Testis (tissue), 3 donors: ENCODE results near the gene ANTXR1. TPM values are rescaled to one million over a fixed set of nuclear protein-coding genes. Genes with fewer than 3 reads are reported as not detected.

Experiments
- DNase-seq: peaks from one replicate; pipeline ENCODE4 v3.0.0-alpha.2; 2019
- H3K27ac ChIP-seq, 2 donors: fragments of 200-600 bp; sonication (generic); one replicate each; pipeline ENCODE4 v1.5.1; 2019
- H3K27me3 ChIP-seq: fragments of 200-600 bp; sonication (generic); one replicate; pipeline ENCODE4 v1.5.1; 2019
- H3K36me3 ChIP-seq: fragments of 200-600 bp; sonication (generic); one replicate; pipeline ENCODE4 v1.5.1; 2017; ENCODE audit warnings: low read depth; ENCODE audit errors: missing control alignments
- H3K4me1 ChIP-seq: fragments of 200-600 bp; sonication (generic); one replicate; pipeline ENCODE4 v1.5.1; 2019
- H3K4me3 ChIP-seq, 2 donors: fragments of 200-600 bp; sonication (generic); one replicate each; pipeline ENCODE4 v1.5.1; 2017 to 2019
- H3K9me3 ChIP-seq: fragments of 200-600 bp; sonication (generic); one replicate; pipeline ENCODE4 v1.5.1; 2017
- POLR2A ChIP-seq: fragments of 450-650 bp; IDR thresholded peaks from one replicate; pipeline ENCODE4 v1.6.1; 2017; ENCODE audit warnings: antibody characterized with exemption, mild to moderate bottlenecking, moderate library complexity
- WGBS, 2 donors: methylation state at CpG; one replicate each; pipeline ENCODE4 v1.1.5; 2018; 5-methylcytosine and 5-hydroxymethylcytosine counted together
- intact Hi-C: fragments of 100-400 bp; cut with DNase I; formaldehyde crosslinking; loops from one replicate; pipeline ENCODE4 v1.15.1; 2023; ENCODE audit warnings: low total_unique reads
- polyA plus RNA-seq: library from polyadenylated mRNA; stranded (reverse); fragments of 350-450 nt; fragmentation: Illumina TruSeq; extraction: RNeasy Lipid Tissue Mini Kit (QIAGEN cat#74804); gene quantifications from one replicate; pipeline ENCODE4 v1.2.3, GENCODE V29; 2014; ENCODE audit warnings: low read depth, low replicate concordance; ENCODE audit not compliant: insufficient read depth
- total RNA-seq, 2 donors: library from RNA; depleted of rRNA; stranded (reverse); fragments of >200 nt; gene quantifications; one replicate each; pipeline ENCODE4 v1.2.3, GENCODE V29; 2016
- TF ChIP-seq, protein P1 (sequence below), 3 experiments: fragments of 450-650 bp in 2 of 3; fragments of 200-600 bp in 1 of 3; sonication (generic) in 1 of 3; IDR thresholded peaks; one replicate each; pipeline ENCODE4 v1.5.1; 2016 to 2019; ENCODE audit warnings: antibody characterized with exemption in 3 of 3, mild to moderate bottlenecking in 2 of 3, moderate library complexity in 1 of 3

Gene ANTXR1
- total and polyA plus RNA-seq, 3 donors from 2014 or later = 16.6 to 35.7 (median 20.1) TPM

DNA sequence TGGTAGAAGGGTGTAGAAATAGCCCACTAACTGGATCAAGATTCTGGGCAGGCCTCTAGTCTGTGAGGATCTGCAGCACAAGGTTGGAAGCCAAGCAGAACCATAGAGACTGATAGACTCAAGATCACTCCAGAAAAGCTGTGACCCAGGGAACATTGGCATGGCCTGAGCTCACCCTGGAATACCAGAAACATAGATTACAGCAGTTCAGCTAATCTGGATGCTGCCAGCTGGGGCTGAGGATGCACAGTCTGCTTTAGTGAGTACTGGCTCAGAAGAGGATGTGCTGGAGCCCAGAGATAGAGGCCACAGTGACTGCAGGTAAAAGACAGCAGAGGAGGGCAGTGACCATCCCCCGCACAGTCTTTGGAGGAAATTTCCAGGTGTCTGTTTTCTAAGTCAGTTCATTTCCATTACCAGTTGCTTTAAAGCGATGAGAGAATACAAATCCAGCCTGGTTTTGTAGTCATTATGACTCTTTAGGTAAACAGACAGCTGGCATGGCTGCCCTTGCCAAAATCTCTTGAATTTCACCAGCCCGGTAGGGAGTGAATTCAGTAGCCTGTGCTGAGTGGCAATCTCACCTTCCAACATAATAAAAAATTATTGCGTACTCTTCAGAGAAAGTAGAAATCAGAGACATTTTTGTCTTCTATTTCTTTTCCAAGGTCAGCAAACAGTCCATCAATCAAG is 119.2 kb downstream of the ANTXR1 start:
- Histone ChIP-seq H3K9me3 (no peaks in the 10 kb centered on the region), H3K27ac (no peak overlapping the region), H3K4me3 (no peak overlapping the region), H3K27me3 (no peaks in the 10 kb centered on the region), H3K36me3 (no peaks in the 10 kb centered on the region), H3K4me1 (no peaks in the 10 kb centered on the region)
- intact Hi-C loops = no loop called here
- no peak for DNase-seq
- WGBS, 2 donors = 86 to 95% methylated on average over 4 of the region's 4 CpGs
- TF ChIP-seq, protein P1, sequence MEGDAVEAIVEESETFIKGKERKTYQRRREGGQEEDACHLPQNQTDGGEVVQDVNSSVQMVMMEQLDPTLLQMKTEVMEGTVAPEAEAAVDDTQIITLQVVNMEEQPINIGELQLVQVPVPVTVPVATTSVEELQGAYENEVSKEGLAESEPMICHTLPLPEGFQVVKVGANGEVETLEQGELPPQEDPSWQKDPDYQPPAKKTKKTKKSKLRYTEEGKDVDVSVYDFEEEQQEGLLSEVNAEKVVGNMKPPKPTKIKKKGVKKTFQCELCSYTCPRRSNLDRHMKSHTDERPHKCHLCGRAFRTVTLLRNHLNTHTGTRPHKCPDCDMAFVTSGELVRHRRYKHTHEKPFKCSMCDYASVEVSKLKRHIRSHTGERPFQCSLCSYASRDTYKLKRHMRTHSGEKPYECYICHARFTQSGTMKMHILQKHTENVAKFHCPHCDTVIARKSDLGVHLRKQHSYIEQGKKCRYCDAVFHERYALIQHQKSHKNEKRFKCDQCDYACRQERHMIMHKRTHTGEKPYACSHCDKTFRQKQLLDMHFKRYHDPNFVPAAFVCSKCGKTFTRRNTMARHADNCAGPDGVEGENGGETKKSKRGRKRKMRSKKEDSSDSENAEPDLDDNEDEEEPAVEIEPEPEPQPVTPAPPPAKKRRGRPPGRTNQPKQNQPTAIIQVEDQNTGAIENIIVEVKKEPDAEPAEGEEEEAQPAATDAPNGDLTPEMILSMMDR (IDR thresholded peaks at IDR 0.05) = no peak
- no peak for TF ChIP-seq POLR2A

DNA sequence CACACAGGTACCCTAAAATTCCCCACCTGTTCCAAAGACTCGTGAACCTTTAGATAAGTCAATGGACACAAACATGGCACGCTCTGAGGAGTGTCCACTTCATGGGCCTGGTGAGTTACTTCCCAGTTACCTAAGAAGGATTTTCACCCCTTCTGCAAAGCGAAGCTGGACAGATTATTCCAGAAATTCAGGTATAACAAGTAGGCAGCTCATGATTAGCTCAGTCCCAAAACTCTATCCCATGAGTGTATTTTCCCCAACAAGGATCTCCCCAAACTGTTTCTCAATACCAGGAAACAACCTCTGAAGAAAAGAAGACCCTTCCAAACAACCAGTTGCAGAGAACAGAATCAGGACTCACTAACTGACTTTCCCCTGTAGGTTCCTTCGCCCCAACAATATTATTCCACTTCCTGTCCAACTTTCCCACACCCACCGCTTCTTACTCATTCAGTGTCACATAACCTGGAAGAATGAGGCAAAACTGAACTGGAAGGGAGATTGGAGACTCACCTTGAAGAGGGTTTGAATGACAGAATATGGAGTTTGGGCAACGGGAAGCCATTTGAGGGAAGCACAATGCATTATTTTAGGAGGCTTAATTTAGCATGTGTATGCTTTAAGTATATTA is 120.1 kb downstream of the ANTXR1 start:
- no peaks in the 10 kb centered on the region for H3K9me3 ChIP-seq
- DNase-seq = no peak
- H3K27ac ChIP-seq = no peak overlapping the region
- no peaks in the 10 kb centered on the region for H3K36me3 ChIP-seq
- TF ChIP-seq POLR2A = no peak
- TF ChIP-seq, protein P1 (IDR thresholded peaks at IDR 0.05) = no peak
- intact Hi-C loops = no loop called here
- H3K4me1 ChIP-seq = no peaks in the 10 kb centered on the region
- no peak overlapping the region for H3K4me3 ChIP-seq
- no peaks in the 10 kb centered on the region for H3K27me3 ChIP-seq
- 91 to 95% methylated on average over 6 of the region's 6 CpGs for WGBS, 2 donors

DNA sequence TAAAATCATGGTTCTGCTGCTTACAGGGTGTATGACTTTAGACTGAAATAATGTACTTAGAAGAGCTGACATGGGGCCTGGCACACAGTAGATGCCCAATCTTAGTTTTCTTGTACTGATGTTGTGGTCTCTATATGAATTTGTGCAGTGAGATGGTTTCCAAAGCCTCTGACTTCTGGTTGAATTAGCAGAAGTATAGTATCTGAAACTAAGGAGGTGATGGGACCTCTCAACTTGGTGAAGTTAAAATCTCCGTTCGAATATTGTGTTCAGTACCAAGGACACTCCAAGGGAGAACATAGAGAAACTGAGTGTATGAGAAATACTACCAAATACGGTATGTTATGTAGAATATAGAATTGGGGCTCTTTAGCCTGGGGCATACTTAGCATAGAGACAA is 120.9 kb downstream of the ANTXR1 start:
- Histone ChIP-seq H3K27me3 (no peaks in the 10 kb centered on the region), H3K4me1 (no peaks in the 10 kb centered on the region), H3K27ac (no peak overlapping the region), H3K36me3 (no peaks in the 10 kb centered on the region), H3K9me3 (no peaks in the 10 kb centered on the region), H3K4me3 (no peak overlapping the region)
- intact Hi-C loops = no loop called here
- 89 to 92% methylated on average over 3 of the region's 3 CpGs for WGBS, 2 donors
- no peak for DNase-seq
- TF ChIP-seq POLR2A = no peak
- TF ChIP-seq, protein P1 (IDR thresholded peaks at IDR 0.05) = no peak

DNA sequence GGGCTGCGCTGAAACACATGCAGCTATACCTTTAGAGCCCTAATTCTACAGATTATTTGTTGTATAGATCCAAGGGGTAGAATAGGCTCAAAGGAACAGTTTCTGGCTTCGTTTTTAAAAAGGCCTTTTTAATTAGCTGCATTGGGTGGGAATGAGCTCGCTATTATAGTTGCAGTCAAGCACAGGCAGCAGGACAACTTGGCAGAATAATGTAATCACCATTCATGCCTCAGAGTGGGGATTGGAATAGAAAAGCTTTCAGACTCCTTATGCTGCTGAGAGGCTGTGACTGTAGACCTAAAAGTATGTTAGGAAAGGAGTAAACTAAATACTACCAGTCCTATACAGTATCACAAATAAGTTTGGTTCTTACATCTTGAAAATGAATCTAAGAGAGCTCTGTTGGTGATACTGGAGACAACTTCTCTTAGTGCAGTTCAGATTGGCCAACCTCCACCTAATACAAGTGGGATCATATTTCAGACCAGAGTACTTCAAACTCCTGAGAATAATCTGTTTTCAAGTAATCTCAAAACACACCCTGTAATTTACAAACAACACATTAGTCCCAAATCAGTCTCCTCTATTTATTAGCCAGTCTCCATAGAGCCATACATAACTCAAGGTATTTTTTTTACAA is 121.4 kb downstream of the ANTXR1 start:
- TF ChIP-seq POLR2A = no peak
- TF ChIP-seq, protein P1 (IDR thresholded peaks at IDR 0.05) = no peak
- no peak for DNase-seq
- no peaks in the 10 kb centered on the region for H3K4me1 ChIP-seq
- H3K36me3 ChIP-seq = no peaks in the 10 kb centered on the region
- intact Hi-C loops = no loop called here
- 44 to 69% methylated on average over 3 of the region's 3 CpGs for WGBS, 2 donors
- H3K4me3 ChIP-seq = no peak overlapping the region
- H3K9me3 ChIP-seq = no peaks in the 10 kb centered on the region
- no peak overlapping the region for H3K27ac ChIP-seq
- no peaks in the 10 kb centered on the region for H3K27me3 ChIP-seq
